ENCODE measurements around the gene ALS2CL.

The ALS2CL gene

DNA sequence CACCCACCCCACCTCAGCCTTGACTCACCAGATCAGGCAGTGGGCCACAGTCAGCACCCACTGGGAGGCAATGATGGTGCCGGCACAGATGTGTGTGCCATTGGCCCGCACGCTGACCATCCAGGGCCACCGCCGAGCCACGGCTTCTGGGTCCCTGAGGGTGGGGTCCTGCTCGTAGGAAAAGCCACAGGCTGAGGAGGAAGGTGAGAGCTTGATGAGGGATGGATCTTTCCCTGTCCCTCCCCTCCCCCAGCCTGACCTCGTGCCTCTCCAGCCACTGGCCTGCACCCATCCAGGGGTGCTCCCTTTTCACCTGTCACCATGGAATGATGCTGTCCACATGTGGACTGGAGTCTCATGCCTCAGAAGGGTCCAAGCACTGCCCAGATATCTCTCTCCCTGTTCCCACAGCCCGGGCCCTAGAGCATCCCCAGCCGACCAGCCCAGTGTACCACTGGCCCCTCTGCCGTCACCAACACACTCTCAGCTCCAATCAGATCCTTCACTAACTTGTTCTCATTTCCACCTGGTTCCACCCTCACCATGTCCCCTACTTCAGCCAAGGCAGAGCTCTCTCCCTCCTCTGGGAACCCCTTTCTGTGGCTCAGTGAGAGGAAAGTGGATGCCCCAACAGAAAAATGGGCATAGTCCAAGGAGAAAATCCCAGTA, 22.2 kb upstream of the ALS2CL start:
- Histone ChIP-seq H3K9ac (ENCODE audit: low read length) (no peak overlapping the region), H3K9me3 (ENCODE audit: control insufficient read depth, insufficient read depth, low read depth, low read length) (no peaks in the 10 kb centered on the region), H3K4me3 (ENCODE audit: low read depth, low read length) (no peak overlapping the region), H3K4me1 (ENCODE audit: control insufficient read depth, insufficient read depth, low read length) (no peaks in the 10 kb centered on the region), H3K36me3 (ENCODE audit: control insufficient read depth, insufficient read depth, low read length) (no peaks in the 10 kb centered on the region), H3K27ac (ENCODE audit: low read depth, low read length) (no peak overlapping the region), H3K27me3 (ENCODE audit: control insufficient read depth, insufficient read depth, low read length) (no peaks in the 10 kb centered on the region)

DNA sequence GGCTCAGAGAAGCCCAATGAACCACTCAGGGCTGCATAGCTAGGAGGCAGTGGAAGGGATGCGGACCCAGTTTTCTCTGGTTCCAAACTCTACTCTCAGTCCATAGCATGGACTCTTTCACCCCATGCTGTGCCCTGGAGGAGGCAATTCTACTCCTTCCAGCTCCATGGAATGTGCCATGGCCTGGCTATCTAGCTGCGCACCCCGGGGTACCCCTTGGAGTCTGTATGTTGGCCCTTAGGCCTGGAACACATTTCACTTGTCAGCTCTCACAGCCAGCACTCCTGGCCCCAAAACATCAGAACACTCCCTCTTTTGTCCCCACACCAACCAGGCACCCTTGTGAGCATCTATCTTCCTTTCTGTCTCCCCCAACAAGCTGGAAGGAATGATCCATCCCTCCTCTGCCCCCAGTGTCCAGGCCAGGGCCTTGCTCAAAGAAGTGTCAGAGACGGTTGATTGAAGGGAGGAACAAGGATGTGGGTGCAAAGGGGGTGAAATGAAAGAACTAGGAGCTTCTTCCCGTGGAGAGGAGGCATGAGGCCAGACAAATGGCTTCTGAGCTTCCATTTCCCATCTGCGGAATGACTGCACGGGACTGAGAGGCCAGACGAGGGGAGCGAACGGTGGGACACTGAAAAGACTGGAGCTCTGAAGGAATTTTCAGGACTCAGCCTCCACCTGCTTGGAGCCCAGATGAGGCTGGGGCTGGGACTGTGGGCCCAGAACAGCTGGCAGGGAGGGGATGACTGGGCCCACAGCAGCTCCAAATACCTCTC, 21.4 kb upstream of the ALS2CL start:
- H3K4me1 ChIP-seq (ENCODE audit: control insufficient read depth, insufficient read depth, low read length) = no peaks in the 10 kb centered on the region
- no peaks in the 10 kb centered on the region for H3K9me3 ChIP-seq (ENCODE audit: control insufficient read depth, insufficient read depth, low read depth, low read length)
- H3K4me3 ChIP-seq (ENCODE audit: low read depth, low read length) = no peak overlapping the region
- no peaks in the 10 kb centered on the region for H3K27me3 ChIP-seq (ENCODE audit: control insufficient read depth, insufficient read depth, low read length)
- H3K27ac ChIP-seq (ENCODE audit: low read depth, low read length) = no peak overlapping the region
- no peak overlapping the region for H3K9ac ChIP-seq (ENCODE audit: low read length)
- no peaks in the 10 kb centered on the region for H3K36me3 ChIP-seq (ENCODE audit: control insufficient read depth, insufficient read depth, low read length)

DNA sequence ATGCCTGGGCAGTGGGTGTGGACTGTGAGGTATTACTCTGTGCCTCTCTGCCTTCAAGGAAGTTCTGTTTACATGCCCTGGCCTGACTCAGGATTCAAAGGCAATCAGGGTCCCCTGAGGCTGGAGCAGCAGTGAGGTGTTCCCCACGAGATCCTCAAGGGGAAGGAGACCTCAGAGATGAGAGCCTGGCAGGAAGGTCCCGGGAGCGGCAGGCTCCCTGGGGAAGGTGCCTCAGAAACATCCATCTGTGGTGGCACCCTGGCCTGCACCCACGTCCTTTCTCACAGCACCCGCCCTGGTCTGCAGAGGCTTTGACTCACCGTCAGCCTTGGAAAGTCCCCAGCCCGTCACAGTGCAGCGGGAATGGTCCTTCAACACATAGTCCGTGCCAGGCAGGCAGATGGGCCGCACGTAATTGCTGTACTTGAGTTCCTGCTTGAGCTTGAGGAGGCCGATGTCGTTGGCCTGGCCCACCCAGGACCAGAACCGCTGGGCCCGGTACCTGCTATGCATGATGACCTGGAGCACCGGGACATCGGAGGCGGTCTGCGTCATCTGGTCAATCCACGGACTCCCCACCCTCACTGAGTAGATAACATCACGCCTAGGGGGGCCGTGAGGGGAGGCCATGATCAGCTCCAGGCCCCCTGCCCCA, 20.5 kb upstream of the ALS2CL start:
- Histone ChIP-seq H3K4me3 (ENCODE audit: low read depth, low read length) (no peak overlapping the region), H3K36me3 (ENCODE audit: control insufficient read depth, insufficient read depth, low read length) (no peaks in the 10 kb centered on the region), H3K27ac (ENCODE audit: low read depth, low read length) (no peak overlapping the region), H3K4me1 (ENCODE audit: control insufficient read depth, insufficient read depth, low read length) (no peaks in the 10 kb centered on the region), H3K27me3 (ENCODE audit: control insufficient read depth, insufficient read depth, low read length) (no peaks in the 10 kb centered on the region), H3K9me3 (ENCODE audit: control insufficient read depth, insufficient read depth, low read depth, low read length) (no peaks in the 10 kb centered on the region), H3K9ac (ENCODE audit: low read length) (no peak overlapping the region)

- Histone ChIP-seq H3K9ac (ENCODE audit: low read length) (no peak overlapping the region), H3K36me3 (ENCODE audit: control insufficient read depth, insufficient read depth, low read length) (no peaks in the 10 kb centered on the region), H3K9me3 (ENCODE audit: control insufficient read depth, insufficient read depth, low read depth, low read length) (no peaks in the 10 kb centered on the region), H3K4me1 (ENCODE audit: control insufficient read depth, insufficient read depth, low read length) (no peaks in the 10 kb centered on the region), H3K27me3 (ENCODE audit: control insufficient read depth, insufficient read depth, low read length) (no peaks in the 10 kb centered on the region), H3K4me3 (ENCODE audit: low read depth, low read length) (no peak overlapping the region), H3K27ac (ENCODE audit: low read depth, low read length) (no peak overlapping the region)
These were observed 19.8 kb upstream of the ALS2CL start for GRCh38 chr3:46713050-46713897.

- Histone ChIP-seq H3K36me3 (ENCODE audit: control insufficient read depth, insufficient read depth, low read length) (no peaks in the 10 kb centered on the region), H3K4me1 (ENCODE audit: control insufficient read depth, insufficient read depth, low read length) (no peaks in the 10 kb centered on the region), H3K4me3 (ENCODE audit: low read depth, low read length) (no peak overlapping the region), H3K27me3 (ENCODE audit: control insufficient read depth, insufficient read depth, low read length) (no peaks in the 10 kb centered on the region), H3K27ac (ENCODE audit: low read depth, low read length) (no peak overlapping the region), H3K9ac (ENCODE audit: low read length) (no peak overlapping the region), H3K9me3 (ENCODE audit: control insufficient read depth, insufficient read depth, low read depth, low read length) (no peaks in the 10 kb centered on the region)
These were observed 18.9 kb upstream of the ALS2CL start for GRCh38 chr3:46712191-46713049.

- H3K9ac ChIP-seq (ENCODE audit: low read length) = no peak overlapping the region
- no peak overlapping the region for H3K4me3 ChIP-seq (ENCODE audit: low read depth, low read length)
- peaks cover 4% of the 10 kb centered on the region; the same call in 1 of the 2 replicates for H3K4me1 ChIP-seq (ENCODE audit: control insufficient read depth, insufficient read depth, low read length)
- H3K9me3 ChIP-seq (ENCODE audit: control insufficient read depth, insufficient read depth, low read depth, low read length) = no peaks in the 10 kb centered on the region
- H3K27me3 ChIP-seq (ENCODE audit: control insufficient read depth, insufficient read depth, low read length) = no peaks in the 10 kb centered on the region
- no peak overlapping the region for H3K27ac ChIP-seq (ENCODE audit: low read depth, low read length)
- no peaks in the 10 kb centered on the region for H3K36me3 ChIP-seq (ENCODE audit: control insufficient read depth, insufficient read depth, low read length)
These were observed 18.3 kb upstream of the ALS2CL start for GRCh38 chr3:46711760-46712159.

DNA sequence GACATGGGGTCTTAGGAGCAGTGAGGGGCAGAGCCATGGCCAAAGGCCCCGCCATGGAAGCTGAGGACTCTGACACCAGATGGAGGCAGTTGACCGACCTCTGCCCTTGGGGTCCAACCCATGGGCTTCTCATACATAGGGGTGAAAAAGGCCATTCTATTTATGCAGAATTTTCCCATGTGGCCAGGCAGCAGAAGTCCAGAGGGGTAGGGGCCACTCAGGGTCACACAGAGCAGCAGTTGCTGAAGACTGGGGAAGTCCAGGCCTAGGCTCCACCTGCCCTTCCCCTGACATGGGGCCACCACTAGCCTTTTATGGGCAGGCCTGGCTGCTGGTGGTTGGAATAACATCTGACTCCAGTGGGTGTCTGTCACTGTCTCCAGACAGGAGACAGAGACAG, 17.8 kb upstream of the ALS2CL start:
- no peak overlapping the region for H3K27ac ChIP-seq (ENCODE audit: low read depth, low read length)
- H3K4me3 ChIP-seq (ENCODE audit: low read depth, low read length) = no peak overlapping the region
- peaks cover 9% of the 10 kb centered on the region; the same call in 1 of the 2 replicates for H3K4me1 ChIP-seq (ENCODE audit: control insufficient read depth, insufficient read depth, low read length)
- H3K27me3 ChIP-seq (ENCODE audit: control insufficient read depth, insufficient read depth, low read length) = no peaks in the 10 kb centered on the region
- H3K9me3 ChIP-seq (ENCODE audit: control insufficient read depth, insufficient read depth, low read depth, low read length) = no peaks in the 10 kb centered on the region
- H3K9ac ChIP-seq (ENCODE audit: low read length) = no peak overlapping the region
- no peaks in the 10 kb centered on the region for H3K36me3 ChIP-seq (ENCODE audit: control insufficient read depth, insufficient read depth, low read length)

- Histone ChIP-seq H3K9ac (ENCODE audit: low read length) (no peak overlapping the region), H3K27me3 (ENCODE audit: control insufficient read depth, insufficient read depth, low read length) (no peaks in the 10 kb centered on the region), H3K4me1 (ENCODE audit: control insufficient read depth, insufficient read depth, low read length) (peaks cover 14% of the 10 kb centered on the region; the same call in 1 of the 2 replicates), H3K27ac (ENCODE audit: low read depth, low read length) (no peak overlapping the region), H3K9me3 (ENCODE audit: control insufficient read depth, insufficient read depth, low read depth, low read length) (no peaks in the 10 kb centered on the region), H3K4me3 (ENCODE audit: low read depth, low read length) (no peak overlapping the region), H3K36me3 (ENCODE audit: control insufficient read depth, insufficient read depth, low read length) (no peaks in the 10 kb centered on the region)
These were observed 17.3 kb upstream of the ALS2CL start for GRCh38 chr3:46710671-46711295.

DNA sequence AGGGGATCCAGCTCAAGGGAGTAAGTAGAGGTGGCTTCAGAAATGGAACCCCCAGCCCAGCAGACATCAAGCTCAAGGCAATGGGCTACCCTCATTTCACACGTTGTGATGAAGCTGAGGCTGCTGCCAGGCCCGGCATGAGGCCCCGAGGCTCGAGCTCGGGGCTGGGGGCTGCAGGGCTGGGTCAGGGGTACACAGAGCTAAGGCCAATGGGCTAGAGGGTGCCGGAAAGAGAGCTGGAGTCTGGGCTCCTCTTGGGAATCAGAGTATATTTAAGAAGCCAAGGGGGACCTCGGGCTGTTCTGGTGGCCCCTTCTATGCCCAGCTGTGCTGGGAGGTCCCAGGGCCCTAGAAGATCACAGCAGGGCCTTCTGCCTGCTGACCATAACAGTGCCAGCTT, 16.8 kb upstream of the ALS2CL start:
- H3K36me3 ChIP-seq (ENCODE audit: control insufficient read depth, insufficient read depth, low read length) = no peaks in the 10 kb centered on the region
- no peak overlapping the region for H3K4me3 ChIP-seq (ENCODE audit: low read depth, low read length)
- H3K9me3 ChIP-seq (ENCODE audit: control insufficient read depth, insufficient read depth, low read depth, low read length) = no peaks in the 10 kb centered on the region
- H3K27ac ChIP-seq (ENCODE audit: low read depth, low read length) = no peak overlapping the region
- H3K4me1 ChIP-seq (ENCODE audit: control insufficient read depth, insufficient read depth, low read length) = peaks cover 19% of the 10 kb centered on the region; the same call in 1 of the 2 replicates
- no peak overlapping the region for H3K9ac ChIP-seq (ENCODE audit: low read length)
- no peaks in the 10 kb centered on the region for H3K27me3 ChIP-seq (ENCODE audit: control insufficient read depth, insufficient read depth, low read length)

- Histone ChIP-seq H3K27me3 (ENCODE audit: control insufficient read depth, insufficient read depth, low read length) (no peaks in the 10 kb centered on the region), H3K4me3 (ENCODE audit: low read depth, low read length) (no peak overlapping the region), H3K27ac (ENCODE audit: low read depth, low read length) (no peak overlapping the region), H3K9ac (ENCODE audit: low read length) (no peak overlapping the region), H3K9me3 (ENCODE audit: control insufficient read depth, insufficient read depth, low read depth, low read length) (no peaks in the 10 kb centered on the region), H3K36me3 (ENCODE audit: control insufficient read depth, insufficient read depth, low read length) (no peaks in the 10 kb centered on the region), H3K4me1 (ENCODE audit: control insufficient read depth, insufficient read depth, low read length) (peaks cover 19% of the 10 kb centered on the region; the same call in 1 of the 2 replicates)
These were observed 16.2 kb upstream of the ALS2CL start for GRCh38 chr3:46709721-46710120.
